ENCODE data around the gene LSM7.
"Not testable (repeated sequence)": the region's sequence is repeated elsewhere in the genome, so short reads cannot be mapped to it uniquely, and the experiment has no call there.

The LSM7 gene

DNA sequence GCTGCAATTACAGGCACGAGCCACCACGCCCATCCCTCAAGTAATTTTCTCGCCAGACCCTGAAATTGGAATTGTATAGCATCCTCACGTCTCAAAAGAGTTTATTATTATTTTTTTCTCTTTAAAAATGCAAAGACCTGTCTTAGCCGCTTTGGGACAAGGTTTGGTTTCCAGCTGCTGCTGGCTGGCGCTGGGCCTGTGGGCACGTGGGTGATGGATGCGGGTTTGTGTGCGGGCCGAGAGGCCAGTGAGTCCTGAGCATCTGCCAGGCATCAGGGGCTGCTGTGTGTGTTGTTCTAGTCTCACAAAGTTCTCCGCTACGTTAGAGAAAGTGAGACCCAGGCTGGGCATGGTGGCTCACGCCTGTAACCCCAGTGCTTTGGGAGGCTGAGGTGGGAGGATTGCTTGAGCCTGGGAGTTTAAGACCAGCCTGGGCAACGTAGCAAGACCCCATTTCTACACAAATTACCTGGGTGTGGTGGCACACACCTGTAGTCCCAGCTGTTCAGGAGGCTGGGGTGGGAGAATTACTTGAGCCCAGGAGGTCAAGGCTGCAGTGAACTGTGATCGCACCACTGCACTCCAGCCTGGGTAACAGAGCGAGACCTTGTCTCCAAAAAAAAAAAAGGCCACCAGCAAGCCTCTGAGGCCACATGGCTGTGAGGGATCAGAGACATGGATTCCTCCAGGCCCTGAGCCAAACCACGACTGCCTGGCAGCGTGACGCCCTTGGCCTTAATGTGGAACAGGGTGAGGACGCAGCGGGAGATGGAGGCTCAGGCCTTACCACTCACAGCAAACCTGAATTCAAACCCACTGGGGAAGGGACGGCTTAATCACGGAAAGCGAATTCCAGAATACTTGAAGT, 27.0 kb upstream of the LSM7 start:
- DNase-seq: no peak

DNA sequence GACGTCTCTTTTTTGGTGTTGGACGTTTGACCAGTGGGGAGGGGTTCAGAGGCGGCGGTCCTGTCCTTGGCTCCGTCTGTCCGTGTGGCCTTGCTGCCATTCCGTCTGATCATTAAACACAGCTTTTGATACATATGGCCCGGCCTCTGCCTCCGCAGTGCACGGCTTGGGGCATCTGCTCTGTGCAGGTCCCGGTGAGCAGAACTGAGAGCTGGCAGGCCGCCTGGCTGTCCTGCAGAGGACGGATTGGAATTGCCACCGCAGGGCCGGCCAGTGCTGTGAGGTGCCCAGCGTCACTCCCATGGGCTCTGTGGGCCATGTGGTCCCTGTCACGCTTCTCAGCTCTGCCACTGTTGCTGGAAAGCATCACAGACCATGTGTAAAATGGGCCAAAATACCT, 26.3 kb upstream of the LSM7 start:
- DNase-seq: no peak

DNA sequence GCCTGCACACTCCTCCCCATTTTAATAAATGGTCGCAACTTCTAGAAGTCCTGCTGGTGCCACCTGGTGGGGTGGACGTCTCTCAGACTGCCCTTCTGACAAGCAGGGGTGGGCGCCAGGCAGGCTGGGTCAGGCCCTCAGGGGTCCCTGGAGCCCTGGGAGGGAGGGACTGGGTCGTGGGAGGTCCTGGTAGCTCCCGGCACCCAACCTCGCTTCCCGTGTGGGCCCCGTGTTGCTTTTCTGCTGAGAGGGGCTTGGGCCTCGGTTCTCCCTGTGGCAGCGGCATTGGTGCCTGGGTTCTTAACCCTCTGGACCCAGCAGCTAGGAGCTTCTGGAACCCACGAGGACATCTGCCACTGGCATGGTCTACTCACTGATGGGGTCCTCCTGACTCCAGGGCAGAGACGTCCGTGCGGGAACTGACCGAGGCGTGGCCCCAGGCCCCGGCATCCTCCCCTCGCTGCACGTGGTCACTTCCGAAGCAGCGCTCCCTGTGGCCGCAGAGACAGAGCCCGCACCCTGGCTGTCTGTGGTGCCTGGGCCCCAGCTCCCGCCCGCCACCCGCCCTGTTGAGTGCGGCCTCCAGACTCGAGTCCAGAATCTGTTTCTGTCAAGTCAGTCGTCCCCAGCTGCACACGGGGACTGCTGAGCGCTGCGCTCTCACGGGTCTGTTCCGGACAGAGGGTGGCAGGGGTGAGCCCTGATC, 25.7 kb upstream of the LSM7 start:
- no peak for DNase-seq

DNA sequence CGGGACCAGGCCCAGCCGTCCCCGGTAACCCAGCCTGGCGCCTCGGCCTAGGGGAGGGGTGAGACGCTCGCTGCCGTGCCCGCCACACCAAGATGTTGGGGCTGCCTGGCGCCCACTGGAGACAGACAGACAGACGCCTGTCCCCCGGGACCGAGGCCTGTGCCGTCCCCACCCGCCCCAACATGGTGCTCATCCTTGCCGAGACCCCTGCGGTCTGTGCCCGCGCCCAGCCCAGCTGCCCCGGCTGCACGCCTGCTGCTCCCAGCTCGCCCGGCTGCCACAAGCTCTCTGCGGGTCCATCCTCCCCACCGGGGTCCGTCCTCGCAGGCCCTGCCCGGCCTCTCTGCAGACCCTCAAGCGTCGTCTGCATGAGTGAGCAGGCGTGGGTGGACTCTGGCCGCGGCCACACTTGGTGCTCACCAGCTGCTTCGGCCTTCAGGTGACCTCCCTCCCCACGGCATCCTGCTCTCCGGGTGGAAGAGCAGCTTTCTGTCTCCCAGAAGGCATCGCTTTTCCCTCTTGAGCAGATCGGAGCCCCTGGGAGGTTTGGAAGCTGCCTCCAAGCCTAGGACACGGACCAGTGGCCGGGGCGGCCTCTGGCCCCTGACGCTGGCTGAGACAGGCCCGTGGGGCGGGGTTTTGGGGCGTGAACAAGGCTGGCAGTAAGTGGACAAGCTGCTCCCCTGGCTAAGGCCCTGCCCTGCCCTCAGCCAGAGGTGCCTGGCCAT, 24.9 kb upstream of the LSM7 start:
- DNase-seq: no peak

DNA sequence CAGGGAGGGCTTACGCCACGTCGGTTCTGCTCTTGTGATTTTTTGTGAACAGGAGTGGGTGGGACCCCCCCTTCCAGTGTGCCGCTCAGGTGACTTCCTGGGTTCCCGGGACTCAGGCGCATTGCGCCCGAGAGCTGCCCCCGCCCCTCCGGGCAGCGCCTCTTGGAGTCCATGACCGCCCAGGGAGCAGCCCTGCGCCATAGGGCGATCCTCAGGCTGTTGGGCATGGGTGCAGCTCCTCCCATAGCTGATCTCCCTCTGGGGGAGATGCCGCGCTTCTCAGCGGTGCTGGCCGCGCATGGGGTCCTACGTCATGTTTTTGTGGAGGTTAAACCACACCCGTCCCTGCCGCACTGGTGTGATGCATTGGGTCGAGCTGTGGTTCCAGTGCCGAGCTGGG, 23.7 kb upstream of the LSM7 start:
- DNase-seq: no peak

DNA sequence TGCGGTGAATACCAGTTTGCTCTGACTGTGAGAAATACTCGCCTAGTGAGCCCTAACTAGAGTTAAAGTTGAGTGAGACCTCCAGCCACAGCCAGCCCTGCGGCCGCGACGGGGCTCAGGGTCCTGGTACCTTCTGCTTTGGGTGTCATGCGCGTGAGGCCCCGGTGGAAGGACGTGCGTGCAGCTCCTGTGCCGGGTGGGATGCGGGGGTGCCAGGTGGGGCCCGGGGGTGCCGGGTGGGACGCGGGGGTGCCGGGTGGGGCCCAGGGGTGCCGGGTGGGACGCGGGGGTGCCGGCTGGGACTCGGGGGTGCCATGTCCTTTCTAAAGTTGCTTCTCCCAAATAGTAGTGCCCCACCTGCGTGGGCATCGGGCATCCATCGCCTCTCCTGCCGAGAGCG, 23.2 kb upstream of the LSM7 start:
- DNase-seq: no peak

DNA sequence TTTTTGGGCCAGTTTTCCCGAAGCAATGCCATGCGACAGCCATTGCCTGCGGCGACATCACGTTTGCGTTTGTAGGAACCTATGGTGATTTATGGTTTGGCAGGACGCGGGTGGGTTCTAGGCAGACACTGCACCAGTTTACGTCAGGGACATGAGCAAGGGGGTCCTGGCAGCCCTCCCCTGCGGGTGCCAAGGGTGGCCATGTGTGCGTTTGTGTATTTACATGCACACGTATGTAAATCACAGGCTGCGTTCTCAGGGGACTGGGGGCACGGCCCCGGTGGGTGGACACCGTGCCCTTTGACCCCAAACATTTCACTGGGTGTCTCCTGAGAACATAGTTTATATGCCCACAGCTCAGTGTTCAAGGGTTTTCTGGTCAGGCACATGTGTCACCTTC, 22.3 kb upstream of the LSM7 start:
- no peak for DNase-seq

DNA sequence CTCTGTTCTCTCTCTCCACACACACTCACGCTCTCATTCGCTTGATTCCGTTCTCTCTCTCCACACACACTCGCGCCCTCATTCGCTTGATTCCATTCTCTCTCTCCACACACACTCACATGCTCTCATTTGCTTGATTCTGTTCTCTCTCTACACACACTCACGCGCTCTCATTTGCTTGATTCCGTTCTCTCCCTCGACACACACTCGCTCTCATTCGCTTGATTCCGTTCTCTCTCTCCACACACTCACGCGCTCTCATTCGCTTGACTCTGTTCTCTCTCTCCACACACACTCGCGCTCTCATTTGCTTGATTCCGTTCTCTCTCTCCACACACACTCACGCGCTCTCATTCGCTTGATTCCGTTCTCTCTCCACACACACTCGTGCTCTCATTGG, 21.4 kb upstream of the LSM7 start:
- not testable (repeated sequence) for DNase-seq

DNA sequence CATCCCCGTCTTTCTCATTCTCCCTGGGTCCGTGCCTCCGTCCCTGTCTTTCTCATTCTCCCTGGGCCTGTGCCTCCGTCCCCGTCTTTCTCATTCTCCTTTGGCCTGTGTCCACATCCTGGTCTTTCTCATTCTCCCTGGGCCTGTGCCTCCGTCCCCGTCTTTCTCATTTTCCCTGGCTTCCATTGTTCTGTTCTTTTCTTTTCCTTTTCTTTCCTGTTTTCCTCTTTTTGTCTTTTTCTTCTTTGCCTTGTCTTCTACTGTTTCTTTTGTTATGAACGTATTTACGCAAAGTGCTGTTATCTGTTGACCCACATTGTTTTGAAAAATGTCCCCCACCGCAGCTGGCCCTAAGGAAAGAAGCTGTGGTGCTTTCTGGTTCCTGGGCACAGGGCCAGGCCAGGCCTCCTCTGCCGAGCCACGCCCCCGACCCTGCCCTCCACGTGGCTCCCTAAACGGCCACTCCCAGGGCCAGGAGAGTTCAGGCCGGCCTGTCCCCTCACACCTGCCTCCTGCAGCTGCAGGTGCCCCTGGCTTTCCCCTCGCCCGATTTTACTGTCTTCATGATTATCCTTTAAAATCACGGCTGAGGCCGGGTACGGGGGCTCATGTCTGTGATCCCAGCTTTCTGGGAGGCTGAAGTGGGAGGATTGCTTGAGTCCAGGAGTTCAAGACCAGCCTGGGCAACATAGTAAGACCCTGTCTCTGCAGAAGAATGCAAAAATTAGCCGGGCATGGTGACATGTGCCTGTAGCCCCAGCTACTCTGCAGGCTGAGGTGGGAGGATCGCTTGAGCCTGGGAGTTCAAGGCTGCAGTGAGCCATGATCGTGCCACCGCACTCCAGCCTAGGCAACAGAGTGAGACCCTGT, 17.6 kb upstream of the LSM7 start:
- no peak for DNase-seq

DNA sequence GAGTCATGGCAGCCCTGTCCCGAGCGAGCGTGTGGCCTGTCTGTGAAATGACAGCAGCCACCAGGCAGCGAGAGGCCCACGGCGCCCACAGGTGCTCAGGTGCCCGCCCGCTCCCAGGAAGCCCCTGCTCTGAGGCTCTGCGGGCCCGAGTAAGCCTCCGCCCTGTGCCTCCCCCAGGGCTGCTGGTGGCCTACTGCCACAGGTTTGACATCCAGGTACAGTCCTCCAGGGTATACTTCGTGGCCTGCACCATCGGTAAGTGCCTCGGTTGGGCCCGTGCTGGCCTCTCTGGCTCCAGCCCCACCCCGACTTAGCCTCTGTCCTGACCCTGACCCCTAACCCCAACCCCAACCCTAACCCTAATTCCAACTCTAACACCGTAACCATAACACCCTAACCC, 16.7 kb upstream of the LSM7 start:
- DNase-seq: no peak

DNA sequence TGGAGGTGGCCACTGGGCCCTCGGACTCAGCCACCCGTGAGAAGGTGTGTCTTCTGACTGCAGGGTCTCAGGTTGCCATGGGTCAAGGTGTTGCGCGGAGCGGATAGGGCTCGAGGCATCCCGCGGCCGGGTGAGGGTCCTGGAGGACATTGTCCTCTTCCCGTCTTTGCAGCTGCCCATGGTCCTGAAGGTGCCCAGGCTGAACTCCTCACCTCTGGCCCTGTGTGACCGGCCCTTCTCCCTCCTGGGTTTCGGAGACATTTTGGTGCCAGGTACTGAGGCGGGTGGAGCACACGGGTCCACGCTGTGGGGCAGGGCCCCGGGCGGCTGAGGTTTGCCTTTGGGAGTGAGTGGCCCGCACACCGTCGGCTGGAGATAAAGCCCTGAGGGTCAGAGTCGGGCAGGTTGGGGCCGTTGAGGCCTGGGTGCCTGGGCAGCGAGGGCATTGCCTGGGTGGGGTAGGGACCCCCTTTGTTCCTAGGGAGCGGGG, 16.0 kb upstream of the LSM7 start:
- DNase-seq: no peak

DNA sequence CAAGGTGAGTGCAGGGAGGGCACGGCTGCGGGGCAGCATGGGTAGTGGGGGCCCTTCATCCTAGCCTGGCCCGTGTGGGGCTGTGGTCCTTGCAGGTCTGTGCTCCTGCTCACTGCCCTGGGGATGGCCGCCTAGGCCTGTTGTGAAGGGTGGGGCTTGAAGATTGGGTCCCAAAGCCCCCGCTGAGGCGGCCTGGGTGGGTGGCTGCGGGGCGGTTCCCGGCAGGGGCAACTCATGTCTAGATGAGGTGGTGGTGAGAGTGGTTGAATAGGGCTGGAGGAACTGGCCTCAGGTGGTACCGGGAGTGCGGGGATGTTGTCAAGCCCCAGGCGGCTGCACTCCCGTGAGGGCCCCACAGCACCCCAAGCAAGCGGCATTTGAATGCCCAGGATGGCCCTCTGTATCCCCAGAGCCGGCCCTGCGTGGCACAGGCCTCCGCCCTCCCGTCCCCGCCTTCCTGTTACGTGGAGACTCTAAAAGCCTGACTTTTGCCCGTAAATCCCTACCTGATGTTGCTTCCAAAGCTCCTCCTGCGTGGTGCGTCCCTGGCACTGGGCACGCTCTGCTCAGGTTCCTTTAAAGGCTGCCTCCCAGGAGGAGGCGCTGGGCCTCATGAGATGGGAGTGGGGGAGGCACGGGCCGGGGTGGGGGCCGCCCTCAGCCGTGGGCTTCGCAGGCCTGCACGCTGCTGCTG, 15.1 kb upstream of the LSM7 start:
- no peak for DNase-seq

DNA sequence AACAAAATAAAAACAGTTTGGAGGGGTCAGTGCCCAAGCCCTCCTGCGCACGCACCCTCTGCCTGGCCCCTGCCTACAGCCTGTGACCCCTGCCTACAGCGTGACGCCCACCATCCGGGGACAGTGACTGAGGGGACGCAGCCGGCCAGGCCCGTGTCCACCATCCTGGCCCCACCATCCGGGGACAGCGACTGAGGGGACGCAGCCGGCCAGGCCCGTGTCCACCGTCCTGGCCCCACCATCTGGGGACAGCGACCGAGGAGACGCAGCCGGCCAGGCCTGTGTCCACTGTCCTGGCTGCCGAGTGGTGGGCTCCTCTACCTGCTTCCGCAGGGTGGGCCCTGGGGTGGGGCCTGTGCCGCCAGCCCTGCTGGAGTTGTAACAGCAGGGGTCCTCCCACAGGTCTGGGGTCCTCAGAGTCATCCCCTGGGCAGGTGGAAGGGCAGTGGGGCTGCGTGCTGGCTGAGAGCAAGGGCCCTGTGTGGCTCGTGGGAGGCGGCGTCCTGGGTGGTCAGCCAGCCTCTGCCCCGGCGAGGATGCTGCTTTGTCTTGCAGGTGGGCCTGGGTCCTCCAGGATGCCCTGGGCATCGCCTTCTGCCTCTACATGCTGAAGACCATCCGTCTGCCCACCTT, 14.4 kb upstream of the LSM7 start:
- no peak for DNase-seq

DNA sequence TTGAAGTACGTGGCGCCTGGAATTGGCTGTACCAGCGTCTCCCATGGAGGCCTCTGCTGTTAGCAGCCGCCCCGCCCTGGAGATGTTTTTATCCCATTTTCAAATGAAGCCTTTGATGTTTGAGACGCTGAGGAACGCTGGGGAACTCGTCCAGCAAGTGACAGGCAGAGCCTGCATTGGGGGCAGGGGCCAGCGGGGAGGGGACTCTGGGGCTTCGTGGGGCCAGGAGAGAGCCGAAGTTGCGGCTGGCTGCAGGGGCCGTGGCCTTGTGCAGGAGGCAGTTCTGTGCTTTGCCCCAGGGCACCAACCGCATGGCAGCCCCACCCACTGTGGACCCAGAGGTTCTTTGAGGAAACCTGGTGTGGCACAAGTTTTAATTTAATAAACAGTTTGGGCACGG, 13.6 kb upstream of the LSM7 start:
- DNase-seq: no peak

DNA sequence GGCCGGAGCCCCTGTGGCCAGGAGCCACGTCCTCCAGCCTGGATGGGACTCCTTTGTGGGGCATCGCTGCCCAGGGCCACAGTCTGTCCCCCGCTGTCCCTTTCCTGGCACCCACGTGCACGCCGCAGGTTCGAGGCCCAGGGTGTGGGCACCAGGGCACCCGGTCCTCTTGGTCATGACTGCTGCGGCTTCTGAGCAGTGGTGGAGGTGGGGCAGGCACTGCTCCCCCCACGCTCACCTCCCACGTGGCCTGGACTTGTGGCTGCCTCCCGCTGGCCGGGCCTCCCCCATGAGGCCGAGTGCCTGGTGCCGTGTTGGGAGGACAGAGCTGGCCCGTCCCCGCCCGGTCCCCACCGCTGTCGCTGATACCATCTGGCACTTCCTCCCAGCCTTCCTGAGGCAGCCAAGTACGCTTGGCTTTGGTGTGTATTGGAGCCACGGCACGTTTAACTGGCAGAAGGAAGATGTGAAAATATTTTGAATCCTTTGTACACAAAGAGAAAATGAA, 12.9 kb upstream of the LSM7 start:
- no peak for DNase-seq

DNA sequence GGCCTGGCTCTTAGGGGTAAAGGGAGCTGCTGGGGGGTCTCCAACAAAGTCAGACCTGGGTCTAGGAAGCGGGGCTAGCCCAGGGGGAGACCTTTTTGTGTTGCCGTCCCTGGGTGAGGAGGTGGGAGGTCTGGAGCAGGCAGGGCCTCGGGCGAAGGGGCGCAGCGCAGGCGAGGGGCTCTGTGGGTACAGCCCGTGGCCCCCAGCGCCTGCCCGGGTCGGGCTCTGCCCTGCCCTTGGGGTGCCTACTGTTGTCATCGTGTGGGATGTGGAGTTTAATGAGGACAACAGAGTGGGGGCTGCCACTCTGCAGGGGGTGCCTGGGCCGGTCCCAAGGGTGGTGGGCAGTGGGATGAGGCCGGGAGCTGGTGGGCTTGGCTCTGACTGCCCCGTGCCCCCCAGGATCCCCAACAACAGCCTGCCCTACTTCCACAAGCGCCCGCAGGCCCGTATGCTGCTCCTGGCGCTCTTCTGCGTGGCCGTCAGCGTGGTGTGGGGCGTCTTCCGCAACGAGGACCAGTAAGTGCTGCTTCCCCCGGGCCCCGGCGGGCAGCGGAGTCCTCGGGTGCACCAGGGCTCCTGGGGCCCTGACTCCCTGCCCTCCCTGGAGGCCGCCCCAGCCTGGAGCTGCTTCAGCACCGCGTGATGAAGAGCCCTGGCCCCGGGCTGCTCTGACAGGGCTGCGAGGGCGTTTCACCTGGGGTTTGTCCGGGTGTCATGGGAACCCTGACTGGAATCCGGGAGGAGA, 12.3 kb upstream of the LSM7 start:
- DNase-seq: no peak

DNA sequence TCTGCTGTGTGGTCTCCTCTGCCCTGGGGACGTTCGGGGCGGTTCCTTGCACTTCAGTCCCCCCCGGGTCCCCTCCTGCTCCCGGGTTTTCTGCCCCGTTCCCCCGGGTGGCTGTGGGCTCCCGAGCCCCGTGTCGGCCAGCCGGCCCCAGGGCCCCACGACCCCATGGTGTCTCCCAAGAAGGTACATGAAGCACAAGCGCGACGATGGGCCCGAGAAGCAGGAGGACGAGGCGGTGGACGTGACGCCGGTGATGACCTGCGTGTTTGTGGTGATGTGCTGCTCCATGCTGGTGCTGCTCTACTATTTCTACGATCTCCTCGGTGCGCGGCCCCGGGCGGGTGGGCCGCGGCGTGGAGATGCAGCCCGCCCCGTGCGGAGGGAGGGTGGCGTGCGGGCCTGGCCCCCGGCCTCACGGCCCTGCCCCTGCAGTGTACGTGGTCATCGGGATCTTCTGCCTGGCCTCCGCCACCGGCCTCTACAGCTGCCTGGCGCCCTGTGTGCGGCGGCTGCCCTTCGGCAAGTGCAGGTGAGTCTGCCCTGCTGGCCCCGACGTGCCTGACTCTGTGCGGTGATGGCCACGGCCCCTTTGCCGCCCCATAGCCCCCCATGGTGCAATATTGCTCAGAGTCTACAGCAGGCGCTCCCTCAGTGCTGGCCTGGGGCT, 11.4 kb upstream of the LSM7 start:
- DNase-seq: no peak

DNA sequence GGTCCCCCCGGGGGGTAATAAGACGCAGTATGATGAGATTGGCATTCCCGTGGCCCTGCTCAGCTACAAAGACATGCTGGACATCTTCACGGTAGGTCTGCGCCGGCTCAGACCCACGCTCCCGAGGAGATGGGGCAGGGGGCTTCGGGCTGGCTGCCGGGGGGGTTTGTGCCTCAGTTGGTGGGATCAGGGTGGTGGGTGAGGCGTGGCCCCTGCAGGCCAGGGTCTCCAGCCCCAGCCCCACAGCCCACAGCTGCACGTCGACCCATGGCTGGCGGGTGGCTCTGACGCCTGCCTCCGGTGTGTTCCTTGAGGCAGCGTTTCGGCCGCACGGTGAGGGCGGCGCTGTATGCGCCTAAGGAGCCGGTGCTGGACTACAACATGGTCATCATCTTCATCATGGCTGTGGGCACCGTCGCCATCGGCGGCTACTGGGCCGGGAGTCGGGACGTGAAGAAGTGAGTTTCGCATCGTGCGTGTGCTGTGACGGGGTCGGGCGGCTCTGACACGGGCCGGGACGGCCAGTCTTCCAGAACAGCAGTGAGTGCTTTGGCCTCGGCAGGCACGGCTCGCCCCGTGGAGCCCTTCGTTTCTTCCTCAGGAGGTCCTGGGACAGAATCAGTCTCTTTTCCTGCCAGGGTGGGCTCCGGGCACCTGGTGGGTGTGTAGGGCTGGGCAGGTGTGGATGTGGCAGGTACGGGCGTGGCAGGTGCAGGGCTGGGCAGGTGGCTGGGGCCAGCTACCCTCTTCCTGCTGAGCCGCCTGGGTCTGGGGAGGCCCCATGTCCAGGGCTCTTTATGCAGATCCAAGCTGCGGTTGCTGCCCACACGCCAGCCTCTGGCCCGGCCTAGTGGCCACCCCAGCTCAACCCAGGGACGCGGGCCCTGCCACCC, 10.6 kb upstream of the LSM7 start:
- no peak for DNase-seq

Data from right hindlimb (tissue), 1 donor.